C4-2B (cell line): Measurements from ENCODE around the gene SLC48A1.

ENCODE experiments used
- CTCF ChIP-seq: fragments of 450-650 bp; conservative IDR thresholded peaks from 2 replicates; pipeline ENCODE4 v1.5.1; 2017; ENCODE audit warnings: mild to moderate bottlenecking
- ZFX ChIP-seq: fragments of 450-650 bp; IDR thresholded peaks from 2 replicates; pipeline ENCODE4 v1.6.1; 2017

- TF ChIP-seq CTCF, result no peak
- TF ChIP-seq ZFX, result no peak
Observed at GRCh38 chr12:47752552-47752951, 20.5 kb upstream of the SLC48A1 start.
